ENCODE results near the gene TSC22D2.

DNA sequence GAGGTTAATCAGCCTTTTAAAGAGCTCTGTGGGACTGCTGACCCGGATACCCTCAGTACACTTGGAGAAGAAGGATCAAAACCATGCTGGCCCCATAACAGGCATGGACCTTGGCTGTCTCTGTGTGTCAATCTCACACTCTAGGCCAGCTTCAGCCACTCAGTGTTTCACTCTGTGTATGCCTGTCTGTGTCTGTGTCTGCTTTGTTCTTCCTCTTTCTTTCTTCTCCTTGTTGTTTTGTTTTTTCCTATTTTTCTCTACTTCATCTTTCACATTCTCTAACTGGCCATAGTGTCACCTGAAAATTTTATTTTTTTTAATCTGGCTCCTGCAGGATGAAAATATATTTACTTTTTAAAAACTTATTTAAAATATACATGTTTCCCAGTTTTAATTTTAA is 87.1 kb downstream of the TSC22D2 start:
- TF ChIP-seq, protein P1, sequence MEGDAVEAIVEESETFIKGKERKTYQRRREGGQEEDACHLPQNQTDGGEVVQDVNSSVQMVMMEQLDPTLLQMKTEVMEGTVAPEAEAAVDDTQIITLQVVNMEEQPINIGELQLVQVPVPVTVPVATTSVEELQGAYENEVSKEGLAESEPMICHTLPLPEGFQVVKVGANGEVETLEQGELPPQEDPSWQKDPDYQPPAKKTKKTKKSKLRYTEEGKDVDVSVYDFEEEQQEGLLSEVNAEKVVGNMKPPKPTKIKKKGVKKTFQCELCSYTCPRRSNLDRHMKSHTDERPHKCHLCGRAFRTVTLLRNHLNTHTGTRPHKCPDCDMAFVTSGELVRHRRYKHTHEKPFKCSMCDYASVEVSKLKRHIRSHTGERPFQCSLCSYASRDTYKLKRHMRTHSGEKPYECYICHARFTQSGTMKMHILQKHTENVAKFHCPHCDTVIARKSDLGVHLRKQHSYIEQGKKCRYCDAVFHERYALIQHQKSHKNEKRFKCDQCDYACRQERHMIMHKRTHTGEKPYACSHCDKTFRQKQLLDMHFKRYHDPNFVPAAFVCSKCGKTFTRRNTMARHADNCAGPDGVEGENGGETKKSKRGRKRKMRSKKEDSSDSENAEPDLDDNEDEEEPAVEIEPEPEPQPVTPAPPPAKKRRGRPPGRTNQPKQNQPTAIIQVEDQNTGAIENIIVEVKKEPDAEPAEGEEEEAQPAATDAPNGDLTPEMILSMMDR (IDR thresholded peaks at IDR 0.05), result no peak
- TF ChIP-seq POLR2A (IDR thresholded peaks at IDR 0.05), result no peak
